Neuron (in vitro differentiated cells): Measurements from ENCODE around the gene RAB36.

Experiments
- H2AFZ ChIP-seq: one replicate; pipeline ENCODE4 v1.6.1; 2013; ENCODE audit warnings: low read depth, mild to moderate bottlenecking, inconsistent platforms, low read length, moderate library complexity
- H3K27me3 ChIP-seq: one replicate; pipeline ENCODE4 v1.6.1; 2013; ENCODE audit warnings: low read length; ENCODE audit not compliant: insufficient read depth
- H3K36me3 ChIP-seq: one replicate; pipeline ENCODE4 v1.6.1; 2013; ENCODE audit warnings: low read length; ENCODE audit not compliant: insufficient read depth
- H3K4me1 ChIP-seq: one replicate; pipeline ENCODE4 v1.6.1; 2013; ENCODE audit warnings: low read length; ENCODE audit not compliant: insufficient read depth
- H3K4me3 ChIP-seq: 2 replicates; pipeline ENCODE4 v1.5.1; 2013; ENCODE audit warnings: mild to moderate bottlenecking, low read length, moderate library complexity
- H3K9me3 ChIP-seq: one replicate; pipeline ENCODE4 v1.6.1; 2013; ENCODE audit warnings: low read length

RAB36 gene

DNA sequence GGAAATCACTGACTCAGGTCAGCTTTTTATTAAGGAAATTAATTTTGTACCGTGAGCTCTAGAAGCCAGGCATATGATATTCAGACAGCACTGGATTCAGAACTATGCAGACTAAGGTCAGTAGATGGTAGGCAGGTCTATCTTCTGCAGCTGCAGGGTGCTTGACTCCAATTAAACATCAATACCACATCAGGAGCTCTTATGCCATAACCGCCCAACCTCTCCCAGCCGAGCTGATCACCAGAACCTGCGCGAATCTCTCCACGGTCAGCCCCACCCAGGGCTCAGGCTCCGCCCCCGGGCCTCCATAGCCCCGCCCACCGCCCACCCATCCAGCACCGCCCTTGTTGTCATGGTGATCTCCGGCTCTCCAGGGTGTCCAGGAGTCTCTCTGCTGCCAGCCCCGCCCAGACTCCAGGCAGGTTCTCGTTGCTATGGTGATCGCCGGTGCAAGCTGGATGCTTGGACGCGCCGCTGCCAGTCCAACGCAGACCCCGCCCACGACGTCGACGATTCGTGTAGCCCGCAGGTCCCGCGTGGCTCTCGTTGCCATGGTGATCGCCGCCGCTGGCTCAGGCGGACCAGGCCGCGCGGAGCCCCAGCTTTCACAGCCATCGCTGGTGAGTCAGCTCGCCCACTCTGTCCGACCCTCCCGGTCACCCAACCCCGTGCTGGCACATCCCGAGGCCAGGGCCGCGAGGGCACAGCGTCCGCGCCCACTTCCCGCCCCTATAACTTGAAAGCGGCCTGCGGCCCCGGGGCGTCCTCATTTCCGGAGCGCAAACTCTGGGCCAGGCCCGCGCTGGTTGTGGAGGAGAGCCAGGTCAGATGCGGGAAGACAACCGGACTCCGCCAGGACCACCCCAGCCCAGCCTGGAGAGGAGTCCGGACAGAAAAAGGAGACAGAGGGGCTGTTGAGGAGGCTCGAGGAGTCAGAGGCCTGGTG, at the start of gene RAB36:
TSS of gene RAB36 (plus strand) at position 546 of the 946 bp plus-strand sequence. CDS start 1,140 bp downstream, outside the sequence.
- peak within 1 kb of the TSS; percentile 72 for H2AFZ ChIP-seq
- H3K27me3 ChIP-seq, result no peaks in the 10 kb centered on the region
- peaks cover 15% of the 10 kb centered on the region for H3K36me3 ChIP-seq
- H3K4me3 ChIP-seq, result peak within 1 kb of the TSS; percentile 86
- H3K9me3 ChIP-seq, result no peaks in the 10 kb centered on the region
- H3K4me1 ChIP-seq, result peaks cover 34% of the 10 kb centered on the region

GRCh38 chr22:23095733-23096342, 49.4 kb upstream of the RAB36 start:
- Histone ChIP-seq H3K9me3 (no peaks in the 10 kb centered on the region), H3K4me1 (no peaks in the 10 kb centered on the region), H3K4me3 (no peak overlapping the region), H3K36me3 (peaks cover 19% of the 10 kb centered on the region), H2AFZ (no peak overlapping the region), H3K27me3 (no peaks in the 10 kb centered on the region)

DNA sequence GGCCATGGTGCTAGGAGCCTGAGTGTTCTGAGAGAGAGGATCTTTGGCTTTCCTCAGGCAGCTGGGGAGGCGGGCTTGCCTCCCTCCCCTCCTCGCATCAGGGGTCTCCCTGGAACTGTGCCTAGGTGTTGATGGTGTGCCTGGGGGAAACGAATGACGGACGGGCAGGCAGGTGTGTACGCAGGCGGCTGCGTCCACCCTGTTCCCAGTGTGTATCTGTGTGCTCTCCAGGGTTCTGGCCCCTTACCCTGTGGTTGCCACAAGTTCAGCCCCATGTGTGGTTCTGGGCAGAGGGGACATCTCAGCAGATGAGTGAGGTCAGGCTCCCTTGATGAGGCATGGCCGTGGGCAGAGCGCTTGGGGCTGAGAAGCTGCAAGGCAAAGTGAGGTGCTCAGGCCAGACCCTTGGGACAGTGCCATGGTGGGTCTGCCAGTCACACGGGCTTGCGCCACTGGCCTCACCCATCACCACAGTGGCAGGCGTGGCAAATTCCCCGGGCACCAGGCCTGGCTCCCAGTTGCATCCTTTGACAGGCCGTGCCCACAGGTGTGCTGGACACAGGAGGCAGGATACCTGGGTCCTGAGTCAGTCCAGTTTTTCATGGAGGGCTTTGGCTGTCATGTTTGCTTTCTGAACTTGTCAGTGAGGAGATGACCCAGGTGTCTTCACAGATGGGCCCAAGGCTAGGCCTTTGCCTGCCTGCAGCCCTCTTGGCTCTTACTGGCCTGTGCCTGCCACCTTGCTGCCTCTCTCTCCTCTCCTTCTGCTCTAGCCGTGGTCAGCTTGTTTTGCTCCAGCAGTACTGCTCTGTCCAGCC, 47.7 kb upstream of the RAB36 start:
- no peaks in the 10 kb centered on the region for H3K27me3 ChIP-seq
- H3K4me3 ChIP-seq, result no peak overlapping the region
- no peak overlapping the region for H2AFZ ChIP-seq
- no peaks in the 10 kb centered on the region for H3K9me3 ChIP-seq
- no peaks in the 10 kb centered on the region for H3K4me1 ChIP-seq
- peaks cover 19% of the 10 kb centered on the region for H3K36me3 ChIP-seq

DNA sequence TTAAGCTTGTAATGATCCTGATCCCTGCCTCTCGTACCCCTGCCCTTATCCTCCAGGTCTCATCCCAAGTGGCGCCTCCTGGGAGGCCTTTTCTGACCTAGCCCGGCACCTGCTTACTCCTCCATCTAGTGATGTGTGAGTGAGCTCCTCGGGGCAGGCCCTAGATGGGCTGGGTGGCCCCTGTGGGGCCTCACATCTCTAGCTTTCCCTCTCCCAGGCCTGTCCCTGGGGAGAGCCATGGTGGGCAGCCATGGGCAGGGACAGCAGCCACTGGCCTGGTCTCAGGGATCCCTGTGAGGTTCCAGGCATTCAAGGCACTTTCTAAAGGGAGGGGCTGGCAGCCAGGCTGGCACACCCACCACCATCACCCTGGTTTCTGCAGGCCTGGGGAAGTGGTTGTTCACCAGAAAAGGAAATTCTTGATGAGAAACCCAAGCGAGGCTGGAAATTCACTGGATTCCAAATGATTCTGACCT, 47.0 kb upstream of the RAB36 start:
- Histone ChIP-seq H3K4me1 (no peaks in the 10 kb centered on the region), H2AFZ (no peak overlapping the region), H3K4me3 (no peak overlapping the region), H3K9me3 (no peaks in the 10 kb centered on the region), H3K36me3 (peaks cover 19% of the 10 kb centered on the region), H3K27me3 (no peaks in the 10 kb centered on the region)

- Histone ChIP-seq H3K27me3 (no peaks in the 10 kb centered on the region), H3K36me3 (peaks cover 19% of the 10 kb centered on the region), H3K9me3 (no peaks in the 10 kb centered on the region), H3K4me3 (no peak overlapping the region), H2AFZ (no peak overlapping the region), H3K4me1 (no peaks in the 10 kb centered on the region)
These were observed 46.4 kb upstream of the RAB36 start for GRCh38 chr22:23098718-23099530.

DNA sequence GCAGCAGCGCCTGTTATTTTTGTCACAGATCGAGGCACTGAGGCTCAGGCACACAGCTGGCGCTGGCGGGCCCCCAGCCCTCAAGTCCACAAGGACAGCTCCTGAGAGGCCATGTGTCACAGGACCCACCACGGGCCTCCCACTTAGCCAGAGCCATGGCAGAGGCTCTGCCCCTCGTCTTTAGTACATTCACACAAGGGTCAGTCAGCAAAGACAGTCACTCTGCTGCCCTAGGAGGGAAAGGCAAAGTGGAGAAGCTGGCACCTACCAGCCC, 45.8 kb upstream of the RAB36 start:
- H2AFZ ChIP-seq, result no peak overlapping the region
- H3K4me3 ChIP-seq, result no peak overlapping the region
- no peaks in the 10 kb centered on the region for H3K4me1 ChIP-seq
- no peaks in the 10 kb centered on the region for H3K27me3 ChIP-seq
- peaks cover 19% of the 10 kb centered on the region for H3K36me3 ChIP-seq
- H3K9me3 ChIP-seq, result no peaks in the 10 kb centered on the region

DNA sequence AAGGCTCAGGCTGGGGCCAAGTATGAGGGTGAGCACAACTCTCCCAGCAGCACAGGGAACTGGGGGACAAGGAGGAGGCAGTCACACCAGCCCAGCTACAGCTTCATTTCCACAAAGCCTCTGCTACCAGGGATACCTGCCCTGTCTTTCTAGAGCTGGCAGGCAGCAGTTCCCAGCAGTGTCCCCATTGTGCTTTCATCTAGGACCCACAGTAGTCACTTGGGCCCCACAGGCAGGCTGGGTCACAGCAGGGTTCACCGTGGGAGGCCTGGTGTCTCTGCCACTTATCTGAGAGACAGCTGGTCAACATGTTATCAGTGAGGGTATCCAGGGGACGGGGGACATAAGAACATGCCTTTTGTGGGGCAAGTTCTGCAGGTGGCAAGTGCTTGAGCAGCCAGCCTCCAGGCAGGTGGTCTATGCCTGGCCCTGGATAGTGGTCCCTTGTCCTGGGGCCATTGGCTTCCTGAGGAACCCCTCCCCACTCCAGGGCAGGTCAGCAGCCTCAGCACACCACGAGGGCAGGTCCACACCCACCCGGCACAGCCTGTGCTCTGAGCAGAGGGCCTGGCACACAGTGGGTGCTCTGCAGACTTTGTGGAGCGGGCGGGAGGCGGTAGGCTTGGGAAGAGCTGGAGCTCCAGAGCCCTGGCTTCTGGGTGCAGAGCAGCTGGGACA, 45.0 kb upstream of the RAB36 start:
- no peaks in the 10 kb centered on the region for H3K27me3 ChIP-seq
- H3K4me3 ChIP-seq, result no peak overlapping the region
- H2AFZ ChIP-seq, result no peak overlapping the region
- no peaks in the 10 kb centered on the region for H3K4me1 ChIP-seq
- H3K36me3 ChIP-seq, result peaks cover 19% of the 10 kb centered on the region
- no peaks in the 10 kb centered on the region for H3K9me3 ChIP-seq

DNA sequence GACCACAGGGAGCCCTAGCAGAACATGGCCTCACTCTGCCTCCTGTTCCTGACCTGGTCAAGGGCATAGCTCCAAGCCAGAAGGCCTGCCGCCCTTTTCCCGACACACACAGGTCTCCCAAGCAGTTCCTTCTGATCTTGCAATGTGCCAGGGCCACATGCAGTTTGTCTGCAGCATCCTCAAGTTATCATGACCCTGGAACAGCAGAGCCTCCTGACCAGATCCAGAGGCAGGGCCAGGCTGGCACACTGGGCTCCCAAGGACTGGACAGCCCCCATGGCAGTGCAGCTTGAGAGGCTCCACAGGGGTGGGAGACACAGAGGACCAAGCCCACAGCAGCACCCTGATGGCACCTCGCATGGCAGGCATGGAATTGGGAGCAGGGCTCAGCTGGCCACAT, 43.8 kb upstream of the RAB36 start:
- Histone ChIP-seq H3K4me3 (no peak overlapping the region), H3K27me3 (no peaks in the 10 kb centered on the region), H3K4me1 (no peaks in the 10 kb centered on the region), H2AFZ (no peak overlapping the region), H3K9me3 (no peaks in the 10 kb centered on the region), H3K36me3 (peaks cover 10% of the 10 kb centered on the region)

DNA sequence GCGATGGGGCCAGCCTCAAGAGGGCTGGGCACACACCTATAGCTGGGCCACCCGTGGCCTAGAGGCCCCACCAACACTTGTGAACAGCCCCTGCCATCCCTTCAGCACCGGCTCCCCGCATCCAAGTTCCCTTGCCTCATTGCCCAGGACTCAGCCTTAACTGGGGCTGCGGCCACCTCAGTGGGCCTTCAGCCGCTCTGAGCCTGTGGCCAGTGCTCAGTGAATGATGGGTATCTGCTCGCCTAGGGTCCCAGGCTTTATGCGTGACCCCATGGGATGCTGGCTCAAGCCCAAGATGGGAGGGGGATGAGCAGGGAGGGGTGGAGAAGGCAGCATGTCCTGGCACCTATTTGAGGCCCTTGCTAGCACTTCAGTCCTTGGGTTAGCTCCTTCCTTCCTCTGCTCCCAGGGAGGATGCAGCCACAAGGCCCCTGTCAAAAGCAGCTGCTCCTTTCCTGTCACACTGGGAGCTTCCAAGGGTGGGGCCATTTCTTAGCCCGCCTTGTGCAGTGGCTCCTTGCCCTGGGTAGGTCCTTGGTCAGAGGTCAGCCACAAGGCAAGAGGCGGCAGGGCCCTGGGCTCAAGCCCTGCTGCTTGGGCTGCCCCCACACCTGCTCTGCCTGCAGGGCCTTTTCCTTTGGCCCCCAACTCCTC, 43.1 kb upstream of the RAB36 start:
- Histone ChIP-seq H3K4me3 (no peak overlapping the region), H3K27me3 (no peaks in the 10 kb centered on the region), H3K36me3 (peaks cover 8% of the 10 kb centered on the region), H3K4me1 (no peaks in the 10 kb centered on the region), H2AFZ (no peak overlapping the region), H3K9me3 (no peaks in the 10 kb centered on the region)

DNA sequence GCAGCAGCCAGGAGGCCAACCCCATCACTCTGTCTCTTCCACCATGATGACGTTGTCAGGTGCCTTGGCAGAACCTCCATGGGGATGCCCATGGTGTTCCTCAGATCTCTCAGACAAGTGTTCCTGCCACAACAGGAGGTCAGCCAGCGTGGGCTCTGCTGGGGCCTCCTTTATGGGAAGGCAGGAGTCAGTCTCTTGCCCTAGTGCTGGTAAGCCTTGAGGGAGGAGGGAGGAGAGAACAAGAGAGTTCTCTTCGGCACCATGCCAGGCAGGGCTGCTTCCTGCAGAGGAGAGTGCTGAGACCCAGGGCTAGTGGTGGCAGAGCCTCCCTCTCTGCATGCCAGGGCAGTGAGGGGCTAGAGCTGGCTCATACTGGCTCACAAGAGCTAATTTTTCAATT, 42.5 kb upstream of the RAB36 start:
- no peak overlapping the region for H2AFZ ChIP-seq
- no peaks in the 10 kb centered on the region for H3K9me3 ChIP-seq
- no peak overlapping the region for H3K4me3 ChIP-seq

DNA sequence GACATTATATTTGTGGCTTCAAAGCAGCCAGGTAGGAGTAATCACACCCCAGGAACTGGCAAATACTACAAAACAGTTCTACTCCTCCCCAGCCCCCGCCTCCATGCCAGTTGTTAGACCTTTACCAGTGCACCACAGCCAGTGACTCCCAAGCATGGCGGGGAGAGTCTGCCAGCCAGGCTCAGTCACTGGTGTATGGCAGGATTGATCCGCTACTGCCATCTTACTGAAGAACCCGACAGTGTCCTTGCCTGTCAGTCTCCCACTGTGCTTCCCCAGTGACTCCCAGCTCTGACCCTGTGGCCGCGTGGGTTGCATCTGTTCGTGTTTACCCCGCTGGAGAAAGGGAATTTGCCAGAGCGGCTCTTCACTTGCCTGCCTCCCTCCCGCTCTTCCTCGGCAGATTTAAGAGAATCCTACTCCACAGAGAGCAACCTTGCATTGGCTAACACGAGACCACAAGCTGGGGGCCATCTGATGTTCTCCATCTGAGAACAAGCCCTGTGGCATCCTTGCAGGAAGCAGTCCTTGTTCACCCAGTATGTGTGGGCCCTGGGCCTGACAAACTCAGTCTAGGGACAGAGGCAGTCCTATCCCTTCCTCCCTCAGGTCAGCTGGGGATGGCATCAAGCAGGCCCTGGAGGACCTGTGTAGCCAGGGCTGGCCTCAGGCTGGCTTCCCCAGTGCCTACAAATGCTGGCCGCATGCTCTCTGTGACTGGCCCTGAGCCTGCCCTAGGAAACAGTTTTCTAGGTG, 41.9 kb upstream of the RAB36 start:
- H3K27me3 ChIP-seq, result no peaks in the 10 kb centered on the region
- peaks cover 5% of the 10 kb centered on the region for H3K36me3 ChIP-seq
- H2AFZ ChIP-seq, result no peak overlapping the region
- H3K9me3 ChIP-seq, result no peaks in the 10 kb centered on the region
- no peaks in the 10 kb centered on the region for H3K4me1 ChIP-seq
- H3K4me3 ChIP-seq, result no peak overlapping the region

More for the DNA sequence above, 42.5 kb upstream of the RAB36 start:
- Histone ChIP-seq H3K36me3 (peaks cover 5% of the 10 kb centered on the region), H3K4me1 (no peaks in the 10 kb centered on the region), H3K27me3 (no peaks in the 10 kb centered on the region)
